Activated naive CD8-positive, alpha-beta T cell (primary cell): ENCODE results near the gene ITPR3.

ENCODE experiments used
- H3K27ac Mint-ChIP-seq: one replicate; pipeline ENCODE4 v1.8.0; 2021; ENCODE audit warnings: mixed read lengths
- H3K27me3 Mint-ChIP-seq: one replicate; pipeline ENCODE4 v1.8.0; 2021; ENCODE audit warnings: mixed read lengths
- H3K36me3 Mint-ChIP-seq: one replicate; pipeline ENCODE4 v1.8.0; 2021; ENCODE audit warnings: mixed read lengths
- H3K4me1 Mint-ChIP-seq: one replicate; pipeline ENCODE4 v1.8.0; 2021; ENCODE audit warnings: low read depth, mixed read lengths
- H3K4me3 Mint-ChIP-seq: one replicate; pipeline ENCODE4 v1.8.0; 2021; ENCODE audit warnings: mild to moderate bottlenecking, mixed read lengths
- H3K9me3 Mint-ChIP-seq: one replicate; pipeline ENCODE4 v1.8.0; 2021; ENCODE audit warnings: low read depth, mixed read lengths

Gene ITPR3

GRCh38 chr6:33599413-33599938 is 21.6 kb upstream of the ITPR3 start:
- peak overlapping the region; percentile 22 for H3K27ac Mint-ChIP-seq
- no peaks in the 10 kb centered on the region for H3K27me3 Mint-ChIP-seq
- peaks cover 23% of the 10 kb centered on the region for H3K4me1 Mint-ChIP-seq
- H3K4me3 Mint-ChIP-seq: no peak overlapping the region
- no peaks in the 10 kb centered on the region for H3K9me3 Mint-ChIP-seq
- no peaks in the 10 kb centered on the region for H3K36me3 Mint-ChIP-seq

- no peaks in the 10 kb centered on the region for H3K9me3 Mint-ChIP-seq
- peaks cover 4% of the 10 kb centered on the region for H3K36me3 Mint-ChIP-seq
- peaks cover 21% of the 10 kb centered on the region for H3K4me1 Mint-ChIP-seq
- no peaks in the 10 kb centered on the region for H3K27me3 Mint-ChIP-seq
- no peak overlapping the region for H3K4me3 Mint-ChIP-seq
- no peak overlapping the region for H3K27ac Mint-ChIP-seq
These were observed 20.4 kb upstream of the ITPR3 start for GRCh38 chr6:33600761-33601160.

GRCh38 chr6:33602180-33602579 is 18.9 kb upstream of the ITPR3 start:
- peaks cover 14% of the 10 kb centered on the region for H3K4me1 Mint-ChIP-seq

GRCh38 chr6:33604941-33605854 is 15.9 kb upstream of the ITPR3 start:
- no peak overlapping the region for H3K27ac Mint-ChIP-seq
- no peaks in the 10 kb centered on the region for H3K9me3 Mint-ChIP-seq
- H3K27me3 Mint-ChIP-seq: no peaks in the 10 kb centered on the region
- H3K4me1 Mint-ChIP-seq: no peaks in the 10 kb centered on the region
- no peak overlapping the region for H3K4me3 Mint-ChIP-seq
- peaks cover 4% of the 10 kb centered on the region for H3K36me3 Mint-ChIP-seq

More at GRCh38 chr6:33602180-33602579, 18.9 kb upstream of the ITPR3 start:
- Mint-ChIP-seq H3K27me3 (no peaks in the 10 kb centered on the region), H3K36me3 (peaks cover 4% of the 10 kb centered on the region), H3K27ac (no peak overlapping the region), H3K4me3 (no peak overlapping the region), H3K9me3 (no peaks in the 10 kb centered on the region)

- Mint-ChIP-seq H3K36me3 (peaks cover 4% of the 10 kb centered on the region), H3K27ac (no peak overlapping the region), H3K4me1 (no peaks in the 10 kb centered on the region), H3K9me3 (no peaks in the 10 kb centered on the region), H3K27me3 (no peaks in the 10 kb centered on the region), H3K4me3 (no peak overlapping the region)
These were observed 14.5 kb upstream of the ITPR3 start for GRCh38 chr6:33606642-33607041.

GRCh38 chr6:33607126-33607783 is 13.9 kb upstream of the ITPR3 start:
- H3K9me3 Mint-ChIP-seq: no peaks in the 10 kb centered on the region
- H3K27me3 Mint-ChIP-seq: no peaks in the 10 kb centered on the region
- no peak overlapping the region for H3K27ac Mint-ChIP-seq
- H3K4me3 Mint-ChIP-seq: no peak overlapping the region
- no peaks in the 10 kb centered on the region for H3K4me1 Mint-ChIP-seq
- H3K36me3 Mint-ChIP-seq: peaks cover 4% of the 10 kb centered on the region

- Mint-ChIP-seq H3K4me1 (no peaks in the 10 kb centered on the region), H3K36me3 (peaks cover 4% of the 10 kb centered on the region), H3K4me3 (no peak overlapping the region), H3K27ac (no peak overlapping the region), H3K9me3 (no peaks in the 10 kb centered on the region), H3K27me3 (no peaks in the 10 kb centered on the region)
These were observed 13.3 kb upstream of the ITPR3 start for GRCh38 chr6:33607784-33608161.

GRCh38 chr6:33609019-33609418 is 12.1 kb upstream of the ITPR3 start:
- Mint-ChIP-seq H3K4me3 (no peak overlapping the region), H3K27ac (no peak overlapping the region)

GRCh38 chr6:33609528-33609927 is 11.6 kb upstream of the ITPR3 start:
- no peak overlapping the region for H3K27ac Mint-ChIP-seq
- no peaks in the 10 kb centered on the region for H3K9me3 Mint-ChIP-seq

More at GRCh38 chr6:33609019-33609418, 12.1 kb upstream of the ITPR3 start:
- H3K36me3 Mint-ChIP-seq: peaks cover 4% of the 10 kb centered on the region
- H3K4me1 Mint-ChIP-seq: peaks cover 1% of the 10 kb centered on the region
- H3K27me3 Mint-ChIP-seq: no peaks in the 10 kb centered on the region
- no peaks in the 10 kb centered on the region for H3K9me3 Mint-ChIP-seq

GRCh38 chr6:33610067-33610466 is 11.1 kb upstream of the ITPR3 start:
- Mint-ChIP-seq H3K36me3 (peaks cover 1% of the 10 kb centered on the region), H3K4me3 (no peak overlapping the region), H3K27me3 (no peaks in the 10 kb centered on the region), H3K9me3 (no peaks in the 10 kb centered on the region), H3K4me1 (peaks cover 1% of the 10 kb centered on the region), H3K27ac (no peak overlapping the region)

More at GRCh38 chr6:33609528-33609927, 11.6 kb upstream of the ITPR3 start:
- no peak overlapping the region for H3K4me3 Mint-ChIP-seq
- no peaks in the 10 kb centered on the region for H3K27me3 Mint-ChIP-seq
- H3K36me3 Mint-ChIP-seq: peaks cover 4% of the 10 kb centered on the region
- peaks cover 1% of the 10 kb centered on the region for H3K4me1 Mint-ChIP-seq

GRCh38 chr6:33610779-33611732 is 10.1 kb upstream of the ITPR3 start:
- Mint-ChIP-seq H3K4me3 (no peak overlapping the region), H3K27ac (no peak overlapping the region), H3K27me3 (no peaks in the 10 kb centered on the region)

GRCh38 chr6:33613146-33613794 is 7.9 kb upstream of the ITPR3 start:
- Mint-ChIP-seq H3K36me3 (no peaks in the 10 kb centered on the region), H3K9me3 (no peaks in the 10 kb centered on the region), H3K4me3 (no peak overlapping the region), H3K27ac (no peak overlapping the region), H3K4me1 (peaks cover 10% of the 10 kb centered on the region), H3K27me3 (no peaks in the 10 kb centered on the region)

More at GRCh38 chr6:33610779-33611732, 10.1 kb upstream of the ITPR3 start:
- Mint-ChIP-seq H3K36me3 (no peaks in the 10 kb centered on the region), H3K4me1 (peaks cover 1% of the 10 kb centered on the region), H3K9me3 (no peaks in the 10 kb centered on the region)

GRCh38 chr6:33613795-33614168 is 7.3 kb upstream of the ITPR3 start:
- H3K27ac Mint-ChIP-seq: no peak overlapping the region
- H3K4me1 Mint-ChIP-seq: peaks cover 13% of the 10 kb centered on the region
- H3K4me3 Mint-ChIP-seq: no peak overlapping the region
- no peaks in the 10 kb centered on the region for H3K36me3 Mint-ChIP-seq
- no peaks in the 10 kb centered on the region for H3K9me3 Mint-ChIP-seq
- H3K27me3 Mint-ChIP-seq: no peaks in the 10 kb centered on the region

- H3K4me3 Mint-ChIP-seq: no peak overlapping the region
- no peak overlapping the region for H3K27ac Mint-ChIP-seq
- no peaks in the 10 kb centered on the region for H3K9me3 Mint-ChIP-seq
- H3K4me1 Mint-ChIP-seq: peaks cover 27% of the 10 kb centered on the region
- no peaks in the 10 kb centered on the region for H3K36me3 Mint-ChIP-seq
- no peaks in the 10 kb centered on the region for H3K27me3 Mint-ChIP-seq
These were observed 5.0 kb upstream of the ITPR3 start for GRCh38 chr6:33616113-33616512.
